ENCODE data around the gene RASA3. TPM values are rescaled to one million over a fixed set of nuclear protein-coding genes. Genes with fewer than 3 reads are reported as not detected.

RASA3 gene
- total and polyA plus RNA-seq, 5 donors from 2014 or later: 93.8 to 265 (median 99.6) TPM

GRCh38 chr13:113967729-113968462, 164.5 kb downstream of the RASA3 start:
- DNase-seq: no peak
- peaks cover 3% of the 10 kb centered on the region for H3K36me3 ChIP-seq (ENCODE audit: control insufficient read depth, insufficient read depth, low read length)
- no peaks in the 10 kb centered on the region for H3K9me3 Mint-ChIP-seq

GRCh38 chr13:113967206-113967720, 165.2 kb downstream of the RASA3 start:
- H3K9me3 ChIP-seq (ENCODE audit: control insufficient read depth in 2 of 2, low read length in 2 of 2): no peaks in the 10 kb centered on the region
- peaks cover 0 to 3% (median 1%) of the 10 kb centered on the region in 4 donors for H3K4me1 Mint-ChIP-seq
- H3K4me3 Mint-ChIP-seq: peak overlapping the region in 1 of 4 donors; percentile 39
- DNase-seq (no peak), ATAC-seq (ENCODE audit: low read depth in 2 of 2) (peak in 1 of 2 donors; percentile 5)
- no peaks in the 10 kb centered on the region for H3K9me3 Mint-ChIP-seq
- peaks cover 4% of the 10 kb centered on the region for H3K36me3 Mint-ChIP-seq
- H3K27me3 Mint-ChIP-seq: no peaks in the 10 kb centered on the region
- H3K27ac Mint-ChIP-seq: no peak overlapping the region
- H3K4me1 ChIP-seq (ENCODE audit: control insufficient read depth, insufficient read depth, low read length, poor library complexity, severe bottlenecking): no peaks in the 10 kb centered on the region
- H3K27ac ChIP-seq (ENCODE audit: insufficient read depth, low read length, poor library complexity, severe bottlenecking): no peak overlapping the region
- no peak overlapping the region for H3K4me3 ChIP-seq (ENCODE audit: low read depth, low read length)
- peaks cover 2% of the 10 kb centered on the region for H3K36me3 ChIP-seq (ENCODE audit: control insufficient read depth, insufficient read depth, low read length)
- no peaks in the 10 kb centered on the region for H3K27me3 ChIP-seq (ENCODE audit: control insufficient read depth, insufficient read depth, low read length)

More at GRCh38 chr13:113967729-113968462, 164.5 kb downstream of the RASA3 start:
- H3K27me3 Mint-ChIP-seq: no peaks in the 10 kb centered on the region
- Histone ChIP-seq H3K27me3 (ENCODE audit: control insufficient read depth, insufficient read depth, low read length) (no peaks in the 10 kb centered on the region), H3K4me1 (ENCODE audit: control insufficient read depth, insufficient read depth, low read length, poor library complexity, severe bottlenecking) (no peaks in the 10 kb centered on the region), H3K27ac (ENCODE audit: insufficient read depth, low read length, poor library complexity, severe bottlenecking) (no peak overlapping the region), H3K9me3 (ENCODE audit: control insufficient read depth in 2 of 2, low read length in 2 of 2) (no peaks in the 10 kb centered on the region), H3K4me3 (ENCODE audit: low read depth, low read length) (no peak overlapping the region)
- H3K4me3 Mint-ChIP-seq: no peak overlapping the region
- H3K4me1 Mint-ChIP-seq: peaks cover 0 to 3% (median 1%) of the 10 kb centered on the region in 4 donors
- no peak overlapping the region for H3K27ac Mint-ChIP-seq
- peaks cover 4% of the 10 kb centered on the region for H3K36me3 Mint-ChIP-seq
- ATAC-seq (ENCODE audit: low read depth in 2 of 2): peak in 1 of 2 donors; percentile 8

DNA sequence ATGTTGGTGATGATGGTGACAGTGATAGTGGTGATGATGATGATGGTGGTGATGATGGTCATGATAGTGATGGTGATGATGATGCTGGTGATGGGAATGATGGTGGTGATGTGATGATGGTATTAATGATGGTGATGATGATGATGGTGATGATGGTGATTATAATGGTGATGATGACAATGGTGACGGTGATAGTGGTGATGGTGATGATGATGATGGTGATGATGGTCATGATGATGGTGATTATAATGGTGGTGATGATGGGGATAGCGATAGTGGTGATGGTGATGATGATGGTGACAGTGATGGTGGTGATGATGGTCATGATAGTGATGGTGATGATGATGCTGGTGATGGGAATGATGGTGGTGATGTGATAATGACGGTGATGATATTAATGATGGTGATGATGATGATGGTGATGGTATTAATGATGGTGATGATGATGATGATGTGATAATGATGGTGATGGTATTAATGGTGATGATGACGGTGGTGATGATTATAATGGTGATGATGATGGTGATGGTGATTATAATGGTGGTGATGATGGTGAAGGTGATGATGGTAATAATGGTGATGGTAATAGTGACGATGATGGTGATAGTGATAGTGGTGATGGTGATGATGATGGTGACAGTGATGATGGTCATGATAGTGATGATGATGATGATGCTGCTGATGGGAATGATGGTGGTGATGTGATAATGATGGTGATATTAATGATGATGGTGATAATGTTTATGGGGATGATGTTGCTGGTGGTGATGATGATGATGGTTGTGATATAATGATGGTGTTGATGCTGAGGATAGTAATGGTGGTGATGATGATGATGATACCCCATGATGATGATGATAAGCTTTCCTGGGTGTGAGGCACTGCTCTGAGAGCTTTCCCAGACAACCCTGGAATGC, 166.2 kb downstream of the RASA3 start:
- Mint-ChIP-seq H3K9me3 (peaks cover 0 to 2% (median 0%) of the 10 kb centered on the region in 7 donors), H3K27me3 (no peaks in the 10 kb centered on the region), H3K36me3 (peaks cover 8% of the 10 kb centered on the region), H3K4me1 (peaks cover 0 to 6% (median 1%) of the 10 kb centered on the region in 4 donors), H3K4me3 (no peak overlapping the region), H3K27ac (no peak overlapping the region)
- Histone ChIP-seq H3K27ac (ENCODE audit: insufficient read depth, low read length, poor library complexity, severe bottlenecking) (no peak overlapping the region), H3K27me3 (ENCODE audit: control insufficient read depth, insufficient read depth, low read length) (no peaks in the 10 kb centered on the region), H3K4me3 (ENCODE audit: low read depth, low read length) (no peak overlapping the region), H3K9me3 (ENCODE audit: control insufficient read depth in 2 of 2, low read length in 2 of 2) (no peaks in the 10 kb centered on the region), H3K36me3 (ENCODE audit: control insufficient read depth, insufficient read depth, low read length) (peaks cover 2% of the 10 kb centered on the region), H3K4me1 (ENCODE audit: control insufficient read depth, insufficient read depth, low read length, poor library complexity, severe bottlenecking) (no peaks in the 10 kb centered on the region)
- DNase-seq (no peak), ATAC-seq (ENCODE audit: low read depth in 2 of 2) (no peak)

- Histone ChIP-seq H3K27me3 (ENCODE audit: control insufficient read depth, insufficient read depth, low read length) (no peaks in the 10 kb centered on the region), H3K27ac (ENCODE audit: insufficient read depth, low read length, poor library complexity, severe bottlenecking) (no peak overlapping the region), H3K36me3 (ENCODE audit: control insufficient read depth, insufficient read depth, low read length) (peaks cover 2% of the 10 kb centered on the region), H3K9me3 (ENCODE audit: control insufficient read depth in 2 of 2, low read length in 2 of 2) (no peaks in the 10 kb centered on the region), H3K4me1 (ENCODE audit: control insufficient read depth, insufficient read depth, low read length, poor library complexity, severe bottlenecking) (no peaks in the 10 kb centered on the region), H3K4me3 (ENCODE audit: low read depth, low read length) (no peak overlapping the region)
- Mint-ChIP-seq H3K9me3 (peaks cover 0 to 2% (median 0%) of the 10 kb centered on the region in 7 donors), H3K27me3 (no peaks in the 10 kb centered on the region), H3K27ac (no peak overlapping the region), H3K4me3 (no peak overlapping the region), H3K36me3 (peaks cover 9% of the 10 kb centered on the region), H3K4me1 (peaks cover 0 to 7% (median 1%) of the 10 kb centered on the region in 4 donors)
- no peak for DNase-seq
- no peak for ATAC-seq (ENCODE audit: low read depth in 2 of 2)
Measured at GRCh38 chr13:113965383-113965874, 167.0 kb downstream of the RASA3 start.

GRCh38 chr13:113964251-113964995, 168.0 kb downstream of the RASA3 start:
- DNase-seq: no peak
- H3K9me3 ChIP-seq (ENCODE audit: control insufficient read depth in 2 of 2, low read length in 2 of 2): peaks cover 1% of the 10 kb centered on the region in 2 experiments
- Mint-ChIP-seq H3K4me1 (peaks cover 0 to 8% (median 1%) of the 10 kb centered on the region in 4 donors), H3K27me3 (no peaks in the 10 kb centered on the region), H3K36me3 (peaks cover 12% of the 10 kb centered on the region), H3K27ac (no peak overlapping the region), H3K9me3 (peaks cover 0 to 4% (median 0%) of the 10 kb centered on the region in 7 donors), H3K4me3 (no peak overlapping the region)
- H3K36me3 ChIP-seq (ENCODE audit: control insufficient read depth, insufficient read depth, low read length): peaks cover 2% of the 10 kb centered on the region
- no peak overlapping the region for H3K27ac ChIP-seq (ENCODE audit: insufficient read depth, low read length, poor library complexity, severe bottlenecking)
- no peaks in the 10 kb centered on the region for H3K27me3 ChIP-seq (ENCODE audit: control insufficient read depth, insufficient read depth, low read length)
- H3K4me3 ChIP-seq (ENCODE audit: low read depth, low read length): no peak overlapping the region
- no peaks in the 10 kb centered on the region for H3K4me1 ChIP-seq (ENCODE audit: control insufficient read depth, insufficient read depth, low read length, poor library complexity, severe bottlenecking)
- no peak for ATAC-seq (ENCODE audit: low read depth in 2 of 2)

DNA sequence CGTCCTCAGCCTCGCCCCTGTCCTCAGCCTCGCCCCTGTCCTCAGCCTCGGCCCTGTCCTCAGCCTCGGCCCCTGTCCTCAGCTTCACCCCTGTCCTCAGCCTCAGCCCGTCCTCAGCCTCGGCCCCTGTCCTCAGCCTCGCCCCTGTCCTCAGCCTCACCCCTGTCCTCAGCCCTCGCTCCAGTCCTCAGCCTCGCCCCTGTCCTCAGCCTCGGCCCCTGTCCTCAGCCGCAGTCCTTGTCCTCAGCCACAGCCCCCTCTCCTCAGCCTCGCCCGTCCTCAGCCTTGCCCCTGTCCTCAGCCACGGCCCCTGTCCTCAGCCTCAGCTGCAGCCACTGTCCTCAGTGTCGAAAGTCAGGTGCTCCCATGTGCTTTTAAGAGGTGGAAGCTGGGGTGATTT, 169.0 kb downstream of the RASA3 start:
- H3K27ac Mint-ChIP-seq: no peak overlapping the region
- Histone ChIP-seq H3K36me3 (ENCODE audit: control insufficient read depth, insufficient read depth, low read length) (no peaks in the 10 kb centered on the region), H3K9me3 (ENCODE audit: control insufficient read depth in 2 of 2, low read length in 2 of 2) (peaks cover 2 to 8% of the 10 kb centered on the region in 2 experiments), H3K27ac (ENCODE audit: insufficient read depth, low read length, poor library complexity, severe bottlenecking) (no peak overlapping the region), H3K4me1 (ENCODE audit: control insufficient read depth, insufficient read depth, low read length, poor library complexity, severe bottlenecking) (no peaks in the 10 kb centered on the region), H3K27me3 (ENCODE audit: control insufficient read depth, insufficient read depth, low read length) (no peaks in the 10 kb centered on the region), H3K4me3 (ENCODE audit: low read depth, low read length) (no peak overlapping the region)
- no peak for ATAC-seq (ENCODE audit: low read depth in 2 of 2)
- no peak overlapping the region for H3K4me3 Mint-ChIP-seq
- H3K36me3 Mint-ChIP-seq: peaks cover 16% of the 10 kb centered on the region
- H3K4me1 Mint-ChIP-seq: peaks cover 0 to 9% (median 2%) of the 10 kb centered on the region in 4 donors
- no peak for DNase-seq
- H3K27me3 Mint-ChIP-seq: no peaks in the 10 kb centered on the region
- peaks cover 0 to 7% (median 0%) of the 10 kb centered on the region in 7 donors for H3K9me3 Mint-ChIP-seq

DNA sequence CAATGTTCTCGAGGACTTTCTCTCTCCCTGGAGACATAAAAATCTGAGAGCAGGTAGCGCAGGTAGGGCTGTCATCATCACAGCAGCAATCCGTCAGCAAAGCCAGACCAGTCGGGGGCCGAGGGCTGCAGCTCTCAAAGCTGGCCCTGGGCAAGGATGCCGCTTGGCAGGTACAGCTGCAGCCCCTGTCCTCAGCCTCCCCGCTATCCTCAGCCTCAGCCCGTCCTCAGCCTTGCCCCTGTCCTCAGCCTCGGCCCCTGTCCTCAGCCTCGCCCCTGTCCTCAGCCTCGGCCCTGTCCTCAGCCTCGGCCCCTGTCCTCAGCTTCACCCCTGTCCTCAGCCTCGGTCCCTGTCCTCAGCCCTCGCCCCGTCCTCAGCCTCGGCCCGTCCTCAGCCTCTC, 169.4 kb downstream of the RASA3 start:
- Histone ChIP-seq H3K9me3 (ENCODE audit: control insufficient read depth in 2 of 2, low read length in 2 of 2) (peaks cover 2 to 8% of the 10 kb centered on the region in 2 experiments), H3K27me3 (ENCODE audit: control insufficient read depth, insufficient read depth, low read length) (no peaks in the 10 kb centered on the region), H3K27ac (ENCODE audit: insufficient read depth, low read length, poor library complexity, severe bottlenecking) (no peak overlapping the region), H3K4me3 (ENCODE audit: low read depth, low read length) (no peak overlapping the region), H3K36me3 (ENCODE audit: control insufficient read depth, insufficient read depth, low read length) (no peaks in the 10 kb centered on the region), H3K4me1 (ENCODE audit: control insufficient read depth, insufficient read depth, low read length, poor library complexity, severe bottlenecking) (no peaks in the 10 kb centered on the region)
- Mint-ChIP-seq H3K4me1 (peaks cover 0 to 8% (median 2%) of the 10 kb centered on the region in 4 donors), H3K27ac (peak overlapping the region in 1 of 3 donors; percentile 64), H3K4me3 (no peak overlapping the region), H3K9me3 (peaks cover 0 to 10% (median 0%) of the 10 kb centered on the region in 7 donors), H3K27me3 (no peaks in the 10 kb centered on the region), H3K36me3 (peaks cover 18% of the 10 kb centered on the region)
- ATAC-seq (ENCODE audit: low read depth in 2 of 2) (no peak), DNase-seq (no peak)

Measured in CD4-positive, CD25-positive, alpha-beta regulatory T cell (primary cell).